HG03196 (cell line): ENCODE data around the gene TPGS2.
"Not testable (repeated sequence)": the region's sequence is repeated elsewhere in the genome, so short reads cannot be mapped to it uniquely, and the experiment has no call there.

Experiments
- ATAC-seq: cut with Tn5 transposase; IDR thresholded peaks from one replicate; pipeline ENCODE4 v1.9.1; 2021; ENCODE audit not compliant: unreplicated experiment

TPGS2 gene

DNA sequence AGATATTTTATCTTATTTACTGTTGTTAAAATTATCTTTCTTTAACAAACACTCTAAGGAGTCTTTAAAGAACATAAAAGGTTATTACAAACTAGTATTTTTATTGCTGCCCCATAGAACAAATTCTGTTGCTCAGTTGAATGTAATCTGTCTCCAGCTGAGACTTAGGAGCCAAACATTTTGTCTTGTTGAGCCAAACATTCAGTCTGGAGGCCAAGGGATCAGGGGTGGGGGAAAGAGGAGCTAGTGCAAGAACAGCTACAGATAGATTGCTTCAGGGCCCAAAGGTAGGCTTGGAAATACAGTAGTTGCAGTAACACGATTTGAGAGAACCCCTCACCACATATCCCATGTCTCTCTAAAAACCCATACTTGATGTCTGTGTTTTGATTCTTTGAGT lies 51.2 kb downstream of the TPGS2 start:
- ATAC-seq, result no peak

DNA sequence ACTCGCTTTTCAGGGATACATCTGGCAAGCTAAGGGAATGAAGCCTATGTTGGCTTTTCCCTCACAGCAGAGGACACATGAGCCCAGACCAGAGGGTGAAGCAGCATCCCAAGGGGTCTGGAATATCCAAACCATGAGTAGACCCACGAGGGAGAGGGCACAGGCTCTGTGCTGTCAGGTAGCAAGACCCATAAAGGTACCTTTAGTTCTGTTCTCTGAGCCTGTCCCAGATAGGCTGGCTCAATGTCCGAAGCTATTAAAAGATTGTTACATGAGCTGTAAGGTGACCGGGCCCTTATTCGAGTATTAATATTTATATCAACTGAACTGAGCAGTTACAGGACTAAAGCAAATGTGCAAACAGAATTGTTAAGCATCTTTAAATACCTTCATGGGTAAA lies 52.2 kb downstream of the TPGS2 start:
- ATAC-seq, result no peak

DNA sequence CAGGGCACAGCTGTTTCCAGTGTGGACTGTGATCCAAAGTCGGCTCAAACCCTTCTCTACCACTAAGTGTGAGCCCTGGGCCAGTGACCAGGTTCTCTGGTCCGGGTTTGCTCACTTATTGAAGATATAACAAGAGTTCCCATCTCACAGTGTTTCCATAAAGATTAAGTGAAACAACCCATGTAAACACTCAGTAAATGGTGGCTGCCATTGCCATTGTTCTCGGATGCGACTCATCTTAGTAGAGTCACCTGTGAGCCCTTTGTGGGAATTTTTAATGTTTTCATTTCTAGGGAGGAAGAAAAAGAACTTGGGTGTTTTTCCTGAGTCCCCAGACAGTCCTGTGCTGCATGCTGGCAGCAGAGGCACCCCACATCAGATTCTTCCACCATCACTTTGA lies 53.4 kb downstream of the TPGS2 start:
- no peak for ATAC-seq

DNA sequence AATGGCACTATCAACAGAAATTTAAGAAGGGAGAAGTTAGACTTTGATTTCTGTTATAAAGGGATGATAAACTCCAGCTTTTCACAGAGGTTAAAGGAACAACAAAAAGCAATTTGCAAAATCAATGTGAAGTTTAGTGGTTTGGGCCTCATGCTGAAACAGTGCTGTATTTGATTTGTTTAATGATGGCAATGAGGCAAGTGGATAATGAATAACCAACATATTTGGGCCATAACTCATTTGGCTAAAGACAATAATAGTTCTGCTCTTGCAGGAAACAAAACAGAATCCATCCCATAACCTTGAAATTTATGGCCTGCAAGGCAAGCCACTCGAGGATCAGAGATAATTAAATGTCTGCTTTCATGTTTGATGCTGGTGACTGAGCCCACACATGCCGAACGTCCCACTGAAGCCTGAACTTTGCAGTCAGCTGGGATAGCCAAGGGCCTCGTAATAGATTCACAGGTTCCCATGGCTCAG lies 56.5 kb downstream of the TPGS2 start:
- no peak for ATAC-seq

DNA sequence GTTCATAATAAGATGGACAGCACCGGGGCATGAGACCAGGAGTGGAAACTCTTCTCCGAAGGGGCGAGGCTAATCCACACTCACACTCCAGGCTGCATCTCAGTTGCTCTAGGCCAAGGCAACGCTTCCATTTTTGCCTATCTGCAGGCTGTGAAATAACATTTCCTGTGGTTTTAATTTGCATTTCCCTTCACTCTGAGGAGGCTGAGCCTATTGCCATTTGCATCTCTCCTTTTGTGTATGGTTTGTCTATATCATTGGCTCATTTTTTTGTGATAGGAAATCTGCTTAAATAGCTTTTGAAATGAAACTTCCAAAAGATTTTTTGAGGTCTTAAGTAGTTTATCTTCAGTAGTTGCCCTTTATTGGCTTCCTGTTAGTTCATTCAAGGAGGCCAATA lies 57.6 kb downstream of the TPGS2 start:
- ATAC-seq, result no peak

DNA sequence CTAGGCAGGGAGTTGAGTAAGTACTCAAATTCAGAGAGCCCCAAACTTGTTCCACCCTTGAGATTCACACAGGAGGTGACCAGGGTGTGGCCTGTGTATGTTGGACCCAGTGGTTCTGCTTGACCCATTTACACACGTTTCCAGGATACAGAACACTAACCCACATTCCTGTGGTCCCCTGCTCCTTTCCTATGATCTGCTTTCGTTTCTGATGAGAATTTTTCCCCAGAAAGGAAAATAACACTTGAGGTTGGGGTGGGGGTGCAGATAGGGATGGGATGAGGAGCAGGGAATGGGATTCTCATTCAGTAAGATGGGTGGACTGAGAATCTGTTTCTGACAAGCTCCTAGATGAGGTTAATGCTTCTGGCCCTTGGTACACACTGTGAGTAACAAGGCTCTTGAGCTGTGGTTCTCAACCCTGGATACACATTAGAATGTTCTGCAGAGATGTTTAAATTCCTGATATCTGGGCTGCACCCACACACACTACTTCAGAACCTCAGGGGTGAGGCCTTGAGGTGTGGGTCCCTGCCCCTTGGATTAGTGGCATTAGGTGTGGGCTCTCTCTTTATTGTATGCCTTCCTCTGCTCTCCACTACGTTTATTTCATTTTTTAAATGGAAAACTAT lies 58.4 kb downstream of the TPGS2 start:
- no peak for ATAC-seq

DNA sequence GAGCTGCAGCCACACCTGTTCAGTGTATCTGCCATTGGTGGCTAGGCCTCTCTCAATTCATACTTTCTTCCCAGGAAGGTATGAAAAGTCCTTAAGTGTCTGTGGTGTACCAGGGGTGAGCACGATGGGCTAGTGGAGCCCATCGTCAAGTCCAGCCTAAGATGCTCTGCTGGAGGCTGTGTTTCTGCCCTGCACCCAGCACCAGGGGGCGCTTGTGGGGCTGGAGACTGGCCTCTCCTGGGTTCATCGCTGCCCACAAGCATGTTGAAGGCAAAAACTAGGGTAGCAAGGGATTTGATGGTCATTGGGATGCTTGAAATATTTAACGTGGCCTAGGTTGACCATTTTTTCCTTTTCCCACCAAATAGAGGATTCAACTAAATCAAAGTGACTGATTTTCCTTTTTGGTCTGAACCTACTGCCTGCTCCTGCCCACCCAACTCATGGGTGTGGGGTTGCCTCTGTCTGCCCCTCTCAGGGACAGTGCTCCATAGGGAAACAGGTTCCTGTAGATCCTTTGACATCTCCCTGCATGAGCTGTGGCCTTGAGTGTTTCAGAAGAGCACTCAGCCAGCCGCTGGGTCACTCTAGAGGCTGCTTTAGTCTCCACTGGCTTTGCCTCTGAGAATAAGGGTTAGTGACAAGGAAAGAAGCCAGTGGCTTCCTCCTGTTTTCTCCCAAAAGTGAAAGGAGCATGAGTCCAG lies 59.0 kb downstream of the TPGS2 start:
- ATAC-seq, result no peak

DNA sequence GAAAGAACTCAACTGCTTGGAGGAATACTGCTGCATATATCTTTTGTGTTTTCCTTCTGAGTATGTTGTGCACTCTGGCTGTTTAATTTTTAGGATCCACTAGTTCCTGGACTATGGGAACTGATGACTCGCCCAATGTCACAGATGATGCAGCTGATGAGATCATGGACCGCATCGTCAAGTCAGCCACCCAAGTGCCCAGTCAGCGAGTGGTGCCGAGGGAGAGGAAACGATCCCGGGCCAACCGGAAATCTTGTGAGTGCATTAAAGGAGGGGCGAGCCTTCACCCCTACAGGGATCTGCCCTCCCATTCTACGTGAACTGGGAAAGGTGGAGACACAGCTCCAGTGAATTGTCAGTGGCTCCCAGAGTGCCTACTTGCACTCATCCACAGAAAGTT lies 59.6 kb downstream of the TPGS2 start:
- ATAC-seq, result no peak

DNA sequence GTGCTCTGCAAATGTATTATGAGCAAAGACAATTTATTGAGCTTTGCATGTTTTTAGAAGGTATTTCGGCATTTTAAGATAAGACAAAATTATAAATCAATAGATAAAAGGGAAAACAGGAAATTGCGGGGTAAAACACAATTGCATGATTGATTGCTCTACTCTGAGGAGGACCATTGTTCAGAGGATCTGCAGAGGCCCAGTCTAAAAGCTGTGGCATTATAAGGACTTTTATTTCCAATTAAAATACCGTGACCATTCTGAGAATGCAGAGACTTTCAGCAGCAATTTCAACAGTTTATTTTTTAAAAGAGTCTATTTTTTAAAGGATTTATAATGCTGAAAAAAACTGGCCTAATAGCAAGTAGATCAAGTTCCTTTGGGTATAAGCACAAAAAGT lies 62.0 kb downstream of the TPGS2 start:
- no peak for ATAC-seq

DNA sequence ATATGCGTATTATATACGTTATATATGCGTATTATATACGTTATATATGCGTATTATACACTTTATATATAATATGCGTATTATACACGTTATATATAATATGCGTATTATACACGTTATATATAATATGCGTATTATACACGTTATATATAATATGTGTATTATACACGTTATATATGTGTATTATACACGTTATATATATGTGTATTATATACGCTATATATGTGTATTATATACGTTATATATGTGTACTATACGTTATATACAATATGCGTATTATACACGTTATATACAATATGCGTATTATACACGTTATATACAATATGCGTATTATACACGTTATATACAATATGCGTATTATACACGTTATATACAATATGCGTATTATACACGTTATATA lies 65.8 kb downstream of the TPGS2 start:
- not testable (repeated sequence) for ATAC-seq

DNA sequence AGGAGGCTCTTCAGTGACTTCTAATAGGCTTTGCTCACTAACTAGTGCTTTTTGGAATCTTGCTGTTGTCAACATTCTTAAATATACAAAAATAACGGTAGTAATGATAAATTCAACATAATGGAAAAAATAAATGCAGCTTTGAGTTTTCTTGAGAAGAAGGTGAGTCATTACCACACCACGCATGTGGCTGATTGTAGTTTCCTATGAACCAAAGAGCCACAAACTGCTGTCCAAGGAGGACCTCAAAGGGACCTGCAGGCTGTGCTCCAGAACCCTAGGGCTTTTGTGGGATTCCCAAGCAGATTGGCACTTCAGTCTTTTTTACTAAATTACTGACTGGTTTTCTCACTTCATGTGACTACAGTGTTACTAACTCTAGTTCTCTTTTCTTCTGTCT lies 66.7 kb downstream of the TPGS2 start:
- no peak for ATAC-seq

DNA sequence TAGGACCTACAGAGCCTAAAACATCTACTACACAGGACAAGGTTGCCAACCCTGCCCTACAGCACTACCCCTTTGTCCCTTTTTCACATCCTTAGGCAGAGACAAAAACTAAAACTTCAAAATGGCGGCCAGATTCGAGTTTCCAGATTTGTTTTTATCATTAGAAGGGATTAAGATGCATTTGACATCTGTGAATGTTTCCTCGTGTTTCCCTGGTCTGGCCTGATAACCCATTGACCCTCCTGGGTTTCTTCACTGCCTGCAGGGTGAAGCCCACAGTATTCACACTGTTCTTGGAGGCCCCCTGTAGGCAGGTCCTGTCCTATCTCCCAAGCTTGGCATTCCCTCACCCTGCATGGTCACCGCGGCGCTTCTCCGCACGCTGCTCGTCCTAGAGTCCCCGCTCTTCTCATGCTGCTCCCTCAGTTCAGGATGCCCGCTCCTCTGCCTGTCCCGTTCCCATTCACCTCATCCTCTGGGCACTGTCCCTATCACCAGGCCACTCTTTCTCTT lies 67.6 kb downstream of the TPGS2 start:
- no peak for ATAC-seq

DNA sequence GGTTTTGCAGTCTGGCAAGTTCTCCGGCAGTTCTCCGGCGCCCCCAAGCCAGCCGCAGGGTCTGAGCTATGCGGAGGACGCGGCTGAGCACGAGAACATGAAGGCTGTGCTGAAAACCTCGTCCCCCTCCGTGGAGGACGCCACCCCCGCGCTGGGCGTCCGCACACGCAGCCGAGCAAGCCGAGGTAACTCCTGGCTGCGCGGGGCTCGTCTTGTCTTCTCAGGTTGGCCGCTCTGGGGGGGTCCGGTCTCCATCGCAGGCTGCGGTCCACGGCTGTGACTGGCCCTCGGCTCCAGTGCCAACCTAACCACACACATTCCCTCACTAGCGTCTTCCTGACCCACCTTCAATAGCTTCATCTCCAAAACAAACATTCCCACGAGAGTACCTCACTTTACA lies 68.2 kb downstream of the TPGS2 start:
- no peak for ATAC-seq

DNA sequence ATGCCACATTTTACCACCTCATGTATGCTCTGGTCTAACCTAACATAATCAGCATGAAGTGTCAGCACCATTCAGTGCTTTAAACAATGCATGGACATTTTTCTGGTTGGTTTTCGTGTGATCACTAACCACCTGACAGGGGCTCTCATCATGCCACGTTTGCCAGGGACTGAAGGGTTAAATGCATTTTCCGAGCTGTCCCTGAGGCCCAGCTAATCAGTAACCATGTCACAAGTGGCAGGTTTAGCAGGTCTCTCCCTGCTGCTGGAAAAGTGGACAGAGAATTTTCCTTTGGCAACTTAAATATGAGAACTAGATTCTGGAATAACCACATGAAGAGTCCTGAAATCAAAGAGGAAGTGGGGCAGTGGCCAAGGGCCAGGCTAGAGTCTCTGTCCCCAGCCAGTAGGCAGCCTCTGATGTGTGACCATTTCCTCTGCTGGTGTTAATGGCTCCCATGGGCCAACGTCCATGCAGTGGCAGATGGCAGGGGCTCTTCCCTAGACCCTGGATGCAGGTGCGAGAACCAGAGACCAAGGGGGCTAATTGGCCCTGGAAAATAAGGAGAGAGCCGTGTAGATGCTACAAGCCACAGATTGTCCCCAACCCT lies 69.5 kb downstream of the TPGS2 start:
- ATAC-seq, result no peak

DNA sequence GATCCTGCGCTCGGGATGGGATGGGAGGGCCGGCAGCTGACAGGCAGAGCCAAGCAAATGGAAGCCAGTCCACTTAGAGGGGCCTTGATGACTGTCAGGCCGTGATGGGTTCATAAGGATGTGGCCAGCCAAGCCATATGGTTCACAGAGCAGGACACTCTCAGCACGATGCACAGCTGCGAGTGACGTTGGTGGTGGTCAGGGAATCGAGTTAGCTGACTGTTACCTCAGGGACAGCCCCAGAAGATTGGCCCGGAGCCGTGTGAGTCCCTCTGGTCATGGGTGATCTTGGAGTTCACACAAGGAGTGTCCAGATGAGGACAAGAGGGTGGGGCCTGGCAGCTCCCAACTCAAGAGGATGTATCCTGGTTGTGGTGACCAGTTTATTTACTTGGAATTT lies 70.2 kb downstream of the TPGS2 start:
- ATAC-seq, result no peak

DNA sequence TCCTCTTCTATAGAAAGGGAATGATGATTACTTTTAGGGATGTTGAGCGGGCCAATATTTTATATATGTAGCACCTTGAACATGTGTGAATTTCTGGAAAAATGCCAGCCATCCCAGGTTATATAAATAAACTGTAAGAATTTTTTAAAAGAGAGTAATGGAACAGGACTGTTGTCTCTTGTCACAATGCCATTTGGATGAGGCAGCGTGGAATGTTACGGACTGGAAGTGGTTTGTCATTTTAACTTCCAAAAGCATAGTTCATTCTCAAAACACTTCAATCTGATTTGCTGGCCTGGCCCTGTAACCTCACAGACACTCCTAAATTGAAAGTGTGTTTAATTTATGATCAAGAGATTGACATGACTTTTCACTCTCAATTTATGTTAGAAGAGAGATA lies 70.8 kb downstream of the TPGS2 start:
- ATAC-seq, result no peak

DNA sequence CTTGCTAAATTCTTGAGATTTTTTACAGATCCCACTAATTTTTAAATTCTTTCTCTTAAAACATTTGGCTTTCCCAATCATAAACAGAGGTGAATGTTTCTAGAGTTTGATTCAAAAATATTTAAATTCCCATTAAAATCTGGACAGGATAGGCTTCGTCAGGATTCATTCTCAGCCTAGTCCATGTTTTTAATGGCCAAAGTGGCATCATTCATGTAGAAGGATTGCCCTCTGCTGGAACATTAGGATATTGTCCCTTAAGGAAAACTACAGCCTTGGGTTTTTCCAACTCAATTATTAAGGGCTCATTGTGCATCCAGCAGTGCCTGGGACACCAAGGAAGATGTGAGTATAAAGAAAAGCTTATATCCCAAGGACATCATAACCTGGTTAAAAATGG lies 71.7 kb downstream of the TPGS2 start:
- ATAC-seq, result no peak

DNA sequence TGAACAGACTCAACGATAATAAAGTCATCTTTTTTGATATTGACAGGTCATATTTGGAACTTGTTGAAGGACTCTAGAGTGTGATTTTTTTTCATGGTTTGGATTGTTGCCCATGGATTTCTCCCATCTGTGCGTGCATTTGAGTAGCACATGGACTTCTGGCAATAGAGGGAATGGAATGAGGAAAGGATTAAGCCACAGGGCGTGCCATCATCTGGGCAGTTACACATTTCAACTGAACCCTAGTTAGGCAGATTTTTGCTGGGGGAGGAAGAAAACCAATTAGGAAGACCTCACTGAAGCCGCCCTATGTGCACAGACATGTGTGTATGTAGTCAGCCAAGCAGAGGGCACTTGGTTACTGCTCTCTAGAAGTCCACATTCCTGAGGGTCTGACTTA lies 72.6 kb downstream of the TPGS2 start:
- ATAC-seq, result no peak

DNA sequence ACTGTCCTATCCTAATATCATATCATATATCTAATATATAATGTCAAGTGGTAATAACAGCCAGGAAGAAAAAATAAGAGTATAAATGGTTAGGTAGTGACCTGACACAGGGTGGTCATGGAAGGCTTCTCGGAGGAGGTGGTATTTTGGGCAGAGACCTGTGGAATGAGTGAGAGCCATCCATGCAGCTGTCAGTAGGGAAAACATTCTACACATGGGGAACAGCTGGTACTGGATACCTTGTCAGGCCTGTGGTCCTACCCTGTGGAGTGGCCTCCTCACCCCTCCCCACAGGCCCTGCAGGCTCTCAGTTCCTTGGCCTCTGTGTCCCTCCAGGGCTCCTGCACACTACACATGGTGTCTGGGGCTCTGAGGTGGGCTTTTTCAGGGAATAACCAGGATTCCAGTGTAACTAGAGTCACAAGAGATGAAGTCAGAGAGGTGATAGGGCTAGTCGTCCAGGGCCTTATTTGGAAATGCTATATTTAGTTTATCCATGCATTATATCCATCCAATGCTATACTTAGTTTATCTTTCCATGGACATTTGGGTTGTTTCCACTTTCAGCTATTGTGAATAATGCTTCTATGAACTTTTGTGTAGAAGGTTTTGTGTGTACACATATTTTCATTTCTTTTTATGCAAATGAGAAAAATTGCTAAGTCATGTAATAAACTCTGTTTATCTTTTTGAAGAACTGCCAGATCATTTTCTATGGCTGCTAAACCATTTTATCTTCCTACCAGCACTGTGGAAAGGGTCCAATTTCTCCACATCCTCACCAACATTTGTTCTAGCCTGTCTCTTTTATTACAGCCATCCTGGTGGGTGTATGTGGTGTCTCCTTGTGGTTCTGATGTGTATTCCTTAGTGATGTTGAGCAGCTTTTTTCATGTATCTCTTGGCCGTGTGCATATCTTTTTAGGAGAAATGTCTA lies 75.6 kb downstream of the TPGS2 start:
- ATAC-seq, result no peak

DNA sequence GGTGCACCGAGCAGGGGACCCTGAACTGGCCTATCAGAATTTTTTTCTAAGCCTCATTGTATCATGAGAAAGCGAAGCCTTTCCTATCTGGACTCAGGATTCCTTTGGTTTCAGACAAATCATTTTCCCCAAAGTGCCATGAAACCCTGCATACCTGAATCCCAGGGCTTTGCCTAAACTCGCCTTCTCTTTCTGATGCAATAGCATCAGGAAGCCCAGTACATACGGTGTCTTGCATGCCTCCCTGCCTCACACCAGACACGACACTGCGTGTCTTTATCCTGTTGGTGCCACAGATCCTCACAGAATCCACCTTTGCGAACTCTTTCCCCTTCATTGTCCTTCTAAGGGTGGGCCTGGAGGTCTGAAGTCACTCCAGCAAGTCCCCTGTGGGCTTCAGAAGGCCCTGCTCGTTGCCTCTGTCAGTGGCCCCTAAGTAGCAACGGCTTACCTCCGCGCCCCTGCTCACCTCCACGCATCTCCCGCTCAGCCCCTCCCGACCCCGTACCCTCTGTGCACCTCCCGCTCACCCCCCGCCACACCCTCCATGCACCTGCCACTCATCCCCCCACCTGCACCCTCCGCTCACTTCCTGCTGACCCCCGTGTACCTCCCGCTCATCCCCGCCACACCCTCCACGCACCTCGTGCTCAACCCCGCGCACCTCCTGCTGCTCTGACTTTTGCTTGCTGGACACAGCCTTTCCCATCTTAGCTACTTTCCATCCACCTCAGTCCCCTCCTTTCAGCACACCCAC lies 83.4 kb downstream of the TPGS2 start:
- no peak for ATAC-seq
